Fibroblast of lung (primary cell): ENCODE measurements around the gene C10orf67. TPM values are rescaled to one million over a fixed set of nuclear protein-coding genes. Genes with fewer than 3 reads are reported as not detected.
A peak's percentile ranks its signal among the peaks of the same experiment; 100 is the strongest.

ENCODE experiments used
- DNase-seq, 2 donors: peaks; one replicate each; pipeline versions ENCODE4 v3.0.0 to v3.0.0-alpha.2; 2010; ENCODE audit warnings: low read depth in 2 of 2
- H2AFZ ChIP-seq: 2 replicates; pipeline ENCODE4 v1.5.1; 2012; ENCODE audit warnings: low read length, control low read depth, inconsistent platforms
- H3K27ac ChIP-seq: 2 replicates; pipeline ENCODE4 v1.5.1; 2011; ENCODE audit warnings: low read length, control low read depth; ENCODE audit not compliant: insufficient read depth
- H3K27me3 ChIP-seq: 2 replicates; pipeline ENCODE4 v1.5.1; 2011; ENCODE audit warnings: mild to moderate bottlenecking, low read length; ENCODE audit not compliant: control insufficient read depth, insufficient read depth
- H3K36me3 ChIP-seq: 2 replicates; pipeline ENCODE4 v1.5.1; 2011; ENCODE audit warnings: low read length; ENCODE audit not compliant: control insufficient read depth, insufficient read depth
- H3K4me1 ChIP-seq: 2 replicates; pipeline ENCODE4 v1.5.1; 2011; ENCODE audit warnings: low read length; ENCODE audit not compliant: control insufficient read depth, insufficient read depth; ENCODE audit errors: extremely low read depth
- H3K4me2 ChIP-seq: 2 replicates; pipeline ENCODE4 v1.5.1; 2011; ENCODE audit warnings: low read length, control low read depth; ENCODE audit not compliant: insufficient read depth; ENCODE audit errors: extremely low read depth
- H3K4me3 ChIP-seq, 4 experiments: fragments of 200-600 bp in 1 of 4; sonication (generic) in 1 of 4; replicated peaks in 1 of 4; 2 replicates each; pipeline ENCODE4 v1.5.1; 2011 to 2016; ENCODE audit warnings: low read length in 4 of 4, low read depth in 3 of 4, mild to moderate bottlenecking in 3 of 4, control low read depth in 2 of 4, inconsistent platforms in 1 of 4, mixed read lengths in 1 of 4; ENCODE audit not compliant: insufficient read depth in 1 of 4; ENCODE audit errors: control extremely low read depth in 1 of 4
- H3K79me2 ChIP-seq: 2 replicates; pipeline ENCODE4 v1.5.1; 2012; ENCODE audit warnings: mild to moderate bottlenecking, low read length, inconsistent platforms; ENCODE audit not compliant: control insufficient read depth, insufficient read depth
- H3K9ac ChIP-seq: 2 replicates; pipeline ENCODE4 v1.5.1; 2011; ENCODE audit warnings: mild to moderate bottlenecking, low read length, control low read depth; ENCODE audit not compliant: insufficient read depth
- H3K9me3 ChIP-seq: 2 replicates; pipeline ENCODE4 v1.5.1; 2012; ENCODE audit warnings: low read depth, low read length; ENCODE audit not compliant: control insufficient read depth, insufficient read depth
- H4K20me1 ChIP-seq: 2 replicates; pipeline ENCODE4 v1.5.1; 2011; ENCODE audit warnings: low read length; ENCODE audit not compliant: control insufficient read depth, insufficient read depth; ENCODE audit errors: extremely low read depth
- CTCF ChIP-seq, 2 donors: IDR thresholded peaks in 1 of 2; conservative IDR thresholded peaks in 1 of 2; 1 replicate in 1 of 2; 2 replicates in 1 of 2; pipeline ENCODE4 v1.5.1; 2011 to 2012; ENCODE audit warnings: low read length in 2 of 2, control low read depth in 1 of 2, inconsistent platforms in 1 of 2, low read depth in 1 of 2, mild to moderate bottlenecking in 1 of 2
- EZH2 ChIP-seq: IDR thresholded peaks from 2 replicates; pipeline ENCODE4 v1.5.1; 2012; ENCODE audit warnings: low read length, control low read depth, mild to moderate bottlenecking; ENCODE audit errors: missing control alignments
- polyA plus RNA-seq, 2 donors: library from polyadenylated mRNA; depleted of rRNA in 1 of 2; stranded (reverse) in 1 of 2; unstranded in 1 of 2; fragments of >200 nt; gene quantifications; 2 replicates each; pipeline ENCODE4 v1.2.1, GENCODE V29; 2011 to 2012; ENCODE audit warnings: missing spikeins in 1 of 2
- total RNA-seq: library from RNA; depleted of rRNA; stranded (reverse); fragments of >200 nt; gene quantifications from 2 replicates; pipeline ENCODE4 v1.2.1, GENCODE V29; 2014

The C10orf67 gene
- total and polyA plus RNA-seq, 2 donors (not counting 1 experiment from before 2014, with no cell fraction given), result under 0.01 to 0.16 TPM

- no peaks in the 10 kb centered on the region for H3K27me3 ChIP-seq
- TF ChIP-seq EZH2, result no peak
- TF ChIP-seq CTCF (conservative IDR thresholded peaks at IDR 0.05 in 1 of 2, IDR thresholded peaks at IDR 0.05 in 1 of 2; ENCODE audit: low read depth in 1 of 2, low read length in 2 of 2), result no peak
- DNase-seq, result no peak
- H3K36me3 ChIP-seq, result no peaks in the 10 kb centered on the region
- no peak overlapping the region for H3K4me2 ChIP-seq
- no peak overlapping the region for H3K27ac ChIP-seq
- H3K4me1 ChIP-seq, result no peaks in the 10 kb centered on the region
- H3K79me2 ChIP-seq, result no peaks in the 10 kb centered on the region
- H3K9me3 ChIP-seq, result no peaks in the 10 kb centered on the region
- no peaks in the 10 kb centered on the region for H4K20me1 ChIP-seq
- no peak overlapping the region for H3K9ac ChIP-seq
- H3K4me3 ChIP-seq, result no peak overlapping the region
- H2AFZ ChIP-seq, result no peak overlapping the region
These were observed 50.5 kb downstream of the C10orf67 start for GRCh38 chr10:23293973-23294590.

GRCh38 chr10:23293145-23293724, 51.4 kb downstream of the C10orf67 start:
- DNase-seq, result peak; percentile 16 to 31
- Histone ChIP-seq H3K79me2 (no peaks in the 10 kb centered on the region), H3K9me3 (no peaks in the 10 kb centered on the region), H3K4me2 (no peak overlapping the region), H3K36me3 (no peaks in the 10 kb centered on the region), H3K27me3 (no peaks in the 10 kb centered on the region), H4K20me1 (no peaks in the 10 kb centered on the region), H3K27ac (no peak overlapping the region), H3K4me1 (no peaks in the 10 kb centered on the region), H3K4me3 (no peak overlapping the region), H3K9ac (no peak overlapping the region), H2AFZ (no peak overlapping the region)
- no peak for TF ChIP-seq EZH2
- TF ChIP-seq CTCF (conservative IDR thresholded peaks at IDR 0.05 in 1 of 2, IDR thresholded peaks at IDR 0.05 in 1 of 2; ENCODE audit: low read depth in 1 of 2, low read length in 2 of 2), result peak; percentile 37 to 68

GRCh38 chr10:23291551-23292334, 52.9 kb downstream of the C10orf67 start:
- Histone ChIP-seq H4K20me1 (no peaks in the 10 kb centered on the region), H3K9ac (no peak overlapping the region), H3K4me2 (no peak overlapping the region), H3K4me1 (no peaks in the 10 kb centered on the region), H3K9me3 (no peaks in the 10 kb centered on the region), H3K27me3 (no peaks in the 10 kb centered on the region), H2AFZ (no peak overlapping the region), H3K36me3 (no peaks in the 10 kb centered on the region), H3K4me3 (no peak overlapping the region), H3K79me2 (no peaks in the 10 kb centered on the region), H3K27ac (no peak overlapping the region)
- no peak for TF ChIP-seq CTCF (conservative IDR thresholded peaks at IDR 0.05 in 1 of 2, IDR thresholded peaks at IDR 0.05 in 1 of 2; ENCODE audit: low read depth in 1 of 2, low read length in 2 of 2)
- no peak for TF ChIP-seq EZH2
- peak in 1 of 2 donors; percentile 11 for DNase-seq
